K562 (cell line): ENCODE results near the gene TRIM33. TPM values are rescaled to one million over a fixed set of nuclear protein-coding genes. Genes with fewer than 3 reads are reported as not detected.

ENCODE experiments used
- ATF7 ChIP-seq: fragments of 450-650 bp; IDR thresholded peaks from 2 replicates; pipeline ENCODE4 v1.7.1; 2014; ENCODE audit warnings: mild to moderate bottlenecking, moderate library complexity
- DACH1 ChIP-seq: fragments of 450-650 bp; IDR thresholded peaks from 2 replicates; pipeline ENCODE4 v1.6.1; 2018; ENCODE audit not compliant: partially characterized antibody
- GABPA ChIP-seq: fragments of 200-800 bp; sonication (Bioruptor generic); conservative IDR thresholded peaks from 2 replicates; pipeline ENCODE4 v1.6.1; 2016; ENCODE audit warnings: low read depth, missing genetic modification characterization, missing compliant biosample characterization
- GATAD2B ChIP-seq: fragments of 450-650 bp; IDR thresholded peaks from 2 replicates; pipeline ENCODE4 v1.6.1; 2017; ENCODE audit warnings: mild to moderate bottlenecking, borderline replicate concordance
- HNRNPK ChIP-seq: fragments of 200-400 bp; formaldehyde crosslinking; IDR thresholded peaks from one replicate; pipeline ENCODE4 v1.6.1; 2018; ENCODE audit warnings: mild to moderate bottlenecking, low read depth, low read length; ENCODE audit not compliant: poor library complexity, severe bottlenecking
- MTA1 ChIP-seq: fragments of 450-650 bp; IDR thresholded peaks from 2 replicates; pipeline ENCODE4 v1.6.1; 2017; ENCODE audit warnings: borderline replicate concordance
- NBN ChIP-seq: fragments of 450-650 bp; IDR thresholded peaks from 2 replicates; pipeline ENCODE4 v1.6.1; 2016; ENCODE audit warnings: low read depth, mild to moderate bottlenecking
- PREB ChIP-seq: sonication (generic); formaldehyde crosslinking; IDR thresholded peaks from 2 replicates; pipeline ENCODE4 v1.8.1; 2023; ENCODE audit warnings: mild to moderate bottlenecking, missing genetic modification reagents
- TAF7 ChIP-seq: fragments of 450-650 bp; IDR thresholded peaks from 2 replicates; pipeline ENCODE4 v1.6.1; 2016; ENCODE audit warnings: missing genetic modification characterization, missing compliant biosample characterization
- ZBTB17 ChIP-seq: fragments of 450-650 bp; formaldehyde crosslinking; IDR thresholded peaks from 2 replicates; pipeline ENCODE4 v1.4.0; 2020; ENCODE audit warnings: mild to moderate bottlenecking
- ZNF561 ChIP-seq: fragments of 450-650 bp; formaldehyde crosslinking; conservative IDR thresholded peaks from 2 replicates; pipeline ENCODE4 v1.4.0; 2020; ENCODE audit warnings: mild to moderate bottlenecking, moderate library complexity
- ZNF77 ChIP-seq: fragments of 250-450 bp; sonication (Bioruptor Pico); IDR thresholded peaks from 2 replicates; pipeline ENCODE4 v1.5.0; 2020
- polyA plus RNA-seq, 8 experiments: library from polyadenylated mRNA; depleted of rRNA in 4 of 8; stranded (reverse) in 5 of 8; unstranded in 3 of 8; fragments of >200 nt; fragmentation: Nextera tagmentation in 2 of 8; fragmentation: Illumina TruSeq in 1 of 8; extraction: Ambion mirVana in 2 of 8; extraction: Trizol in 1 of 8; gene quantifications; 2 replicates each; pipeline versions ENCODE4 v1.2.1 to v1.2.3, GENCODE V29; 2011 to 2014; ENCODE audit warnings: inconsistent platforms in 1 of 8, missing spikeins in 1 of 8
- total RNA-seq, 7 experiments: library from RNA; depleted of rRNA in 6 of 7; stranded (reverse); fragments of >200 nt in 6 of 7; fragmentation: Illumina TruSeq in 2 of 7; extraction: Trizol in 2 of 7; gene quantifications; 2 replicates each; pipeline versions ENCODE4 v1.2.1 to v1.2.3, GENCODE V29; 2011 to 2021; ENCODE audit warnings: low replicate concordance in 1 of 7
- TF ChIP-seq, protein P1 (sequence below), 2 experiments: fragments of 200-800 bp in 1 of 2; sonication (Bioruptor generic) in 1 of 2; sonication (generic) in 1 of 2; formaldehyde crosslinking in 1 of 2; IDR thresholded peaks in 1 of 2; conservative IDR thresholded peaks in 1 of 2; 2 replicates each; pipeline versions ENCODE4 v1.5.0 to v1.6.1; 2016 to 2020; ENCODE audit warnings: missing compliant biosample characterization in 1 of 2, missing genetic modification characterization in 1 of 2, missing genetic modification reagents in 1 of 2
- TF ChIP-seq, protein P2 (sequence below): sonication (generic); formaldehyde crosslinking; IDR thresholded peaks from 2 replicates; pipeline ENCODE4 v1.8.0; 2022; ENCODE audit warnings: mild to moderate bottlenecking, missing genetic modification reagents

TRIM33 gene
- total and polyA plus RNA-seq, 9 of the 15 experiments (the other 6 are each of a cell fraction or from before 2014, with no cell fraction given): 9.3 to 58.4 (median 40.2) TPM

DNA sequence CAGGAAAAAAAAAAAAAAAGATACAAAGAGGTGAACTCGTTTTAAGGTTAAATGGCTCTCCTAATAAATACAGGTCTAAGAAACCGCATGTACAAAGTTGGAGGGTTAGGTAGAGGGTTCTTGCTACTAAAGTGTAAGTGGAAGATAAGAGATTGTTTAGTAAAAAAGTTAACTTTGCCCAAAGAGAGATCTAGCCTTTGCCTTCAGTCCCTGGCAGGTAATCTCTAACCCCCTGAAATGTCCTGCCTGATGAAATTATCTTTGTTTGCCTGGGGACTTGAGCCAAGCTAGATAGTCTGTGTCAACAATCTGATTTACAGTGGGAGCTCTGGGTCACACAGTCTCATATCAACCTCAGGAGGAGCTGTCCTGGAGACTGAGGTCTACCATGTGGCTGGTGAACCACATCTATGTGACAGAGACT lies 57.6 kb downstream of the TRIM33 start (continued):
- no peak for TF ChIP-seq HNRNPK
- no peak for TF ChIP-seq DACH1
- 0 out of 2 replicates have a peak, but pooled peaks have one; percentile 40 for TF ChIP-seq MTA1
- TF ChIP-seq, protein P1, sequence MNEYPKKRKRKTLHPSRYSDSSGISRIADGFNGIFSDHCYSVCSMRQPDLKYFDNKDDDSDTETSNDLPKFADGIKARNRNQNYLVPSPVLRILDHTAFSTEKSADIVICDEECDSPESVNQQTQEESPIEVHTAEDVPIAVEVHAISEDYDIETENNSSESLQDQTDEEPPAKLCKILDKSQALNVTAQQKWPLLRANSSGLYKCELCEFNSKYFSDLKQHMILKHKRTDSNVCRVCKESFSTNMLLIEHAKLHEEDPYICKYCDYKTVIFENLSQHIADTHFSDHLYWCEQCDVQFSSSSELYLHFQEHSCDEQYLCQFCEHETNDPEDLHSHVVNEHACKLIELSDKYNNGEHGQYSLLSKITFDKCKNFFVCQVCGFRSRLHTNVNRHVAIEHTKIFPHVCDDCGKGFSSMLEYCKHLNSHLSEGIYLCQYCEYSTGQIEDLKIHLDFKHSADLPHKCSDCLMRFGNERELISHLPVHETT (CRISPR knock-in tag; conservative IDR thresholded peaks at IDR 0.05 in 1 of 2, IDR thresholded peaks at IDR 0.05 in 1 of 2): no peak
- TF ChIP-seq TAF7 (tag): no peak
- 0 out of 2 replicates have a peak, but pooled peaks have one; percentile 37 for TF ChIP-seq ATF7
- no peak for TF ChIP-seq ZNF561 (CRISPR knock-in tag)
- TF ChIP-seq GABPA: no peak
- peak; percentile 75; the same call in 1 of the 2 replicates for TF ChIP-seq NBN
- TF ChIP-seq ZNF77 (CRISPR knock-in tag): no peak
- TF ChIP-seq PREB (CRISPR knock-in tag): no peak
- TF ChIP-seq, protein P2, sequence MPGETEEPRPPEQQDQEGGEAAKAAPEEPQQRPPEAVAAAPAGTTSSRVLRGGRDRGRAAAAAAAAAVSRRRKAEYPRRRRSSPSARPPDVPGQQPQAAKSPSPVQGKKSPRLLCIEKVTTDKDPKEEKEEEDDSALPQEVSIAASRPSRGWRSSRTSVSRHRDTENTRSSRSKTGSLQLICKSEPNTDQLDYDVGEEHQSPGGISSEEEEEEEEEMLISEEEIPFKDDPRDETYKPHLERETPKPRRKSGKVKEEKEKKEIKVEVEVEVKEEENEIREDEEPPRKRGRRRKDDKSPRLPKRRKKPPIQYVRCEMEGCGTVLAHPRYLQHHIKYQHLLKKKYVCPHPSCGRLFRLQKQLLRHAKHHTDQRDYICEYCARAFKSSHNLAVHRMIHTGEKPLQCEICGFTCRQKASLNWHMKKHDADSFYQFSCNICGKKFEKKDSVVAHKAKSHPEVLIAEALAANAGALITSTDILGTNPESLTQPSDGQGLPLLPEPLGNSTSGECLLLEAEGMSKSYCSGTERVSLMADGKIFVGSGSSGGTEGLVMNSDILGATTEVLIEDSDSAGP (CRISPR knock-in tag): no peak
- TF ChIP-seq ZBTB17: no peak
- TF ChIP-seq GATAD2B: 0 out of 2 replicates have a peak, but pooled peaks have one; percentile 33
